ENCODE data around the gene BAIAP2L2. TPM values are rescaled to one million over a fixed set of nuclear protein-coding genes. Genes with fewer than 3 reads are reported as not detected.

Gene BAIAP2L2
- total and polyA plus RNA-seq, 2 experiments from 2014 or later = 3.9 to 5.6 TPM

GRCh38 chr22:38070250-38070921 lies 40.1 kb downstream of the BAIAP2L2 start:
- H3K27ac Mint-ChIP-seq = no peak overlapping the region
- no peaks in the 10 kb centered on the region for H3K9me3 Mint-ChIP-seq
- H3K36me3 Mint-ChIP-seq (ENCODE audit: low read depth) = peaks cover 41% of the 10 kb centered on the region
- ATAC-seq (no peak), DNase-seq (ENCODE audit: low spot score) (no peak)
- Histone ChIP-seq H3K4me3 (no peak overlapping the region), H3K4me2 (no peak overlapping the region), H3K9me2 (ENCODE audit: insufficient read depth) (no peaks in the 10 kb centered on the region), H3F3A (replicated peaks; ENCODE audit: low read depth) (no peaks in the 10 kb centered on the region), H3K27ac (ENCODE audit: low read depth) (no peak overlapping the region), H4K20me1 (replicated peaks; ENCODE audit: insufficient read depth) (no peaks in the 10 kb centered on the region; the same call in 1 of the 2 replicates), H2AFZ (no peak overlapping the region), H3K36me3 (ENCODE audit: insufficient read depth) (no peaks in the 10 kb centered on the region), H3K4me1 (ENCODE audit: insufficient read depth) (0 out of 2 replicates have a peak, but pooled peaks cover 3% of the 10 kb centered on the region), H3K79me2 (replicated peaks; ENCODE audit: insufficient read depth) (no peaks in the 10 kb centered on the region), H3K27me3 (ENCODE audit: insufficient read depth) (no peaks in the 10 kb centered on the region)
- H3K4me3 Mint-ChIP-seq = no peak overlapping the region
- H3K27me3 Mint-ChIP-seq (ENCODE audit: insufficient read depth, low read depth, poor library complexity) = peaks cover 10% of the 10 kb centered on the region
- TF ChIP-seq CREB1 (CRISPR knock-in tag; IDR thresholded peaks at IDR 0.05; ENCODE audit: low read depth) = no peak
- no peak for TF ChIP-seq NANOG (IDR thresholded peaks at IDR 0.05; ENCODE audit: borderline replicate concordance)
- TF ChIP-seq ZNF114 (CRISPR knock-in tag; IDR thresholded peaks at IDR 0.05) = no peak
- TF ChIP-seq EZH2 (IDR thresholded peaks at IDR 0.05; ENCODE audit: low read depth, unreplicated experiment) = no peak
- no peak for TF ChIP-seq JUNB (IDR thresholded peaks at IDR 0.05; ENCODE audit: unreplicated experiment)
- no peak for TF ChIP-seq ETS1 (IDR thresholded peaks at IDR 0.05)
- TF ChIP-seq, protein P1, sequence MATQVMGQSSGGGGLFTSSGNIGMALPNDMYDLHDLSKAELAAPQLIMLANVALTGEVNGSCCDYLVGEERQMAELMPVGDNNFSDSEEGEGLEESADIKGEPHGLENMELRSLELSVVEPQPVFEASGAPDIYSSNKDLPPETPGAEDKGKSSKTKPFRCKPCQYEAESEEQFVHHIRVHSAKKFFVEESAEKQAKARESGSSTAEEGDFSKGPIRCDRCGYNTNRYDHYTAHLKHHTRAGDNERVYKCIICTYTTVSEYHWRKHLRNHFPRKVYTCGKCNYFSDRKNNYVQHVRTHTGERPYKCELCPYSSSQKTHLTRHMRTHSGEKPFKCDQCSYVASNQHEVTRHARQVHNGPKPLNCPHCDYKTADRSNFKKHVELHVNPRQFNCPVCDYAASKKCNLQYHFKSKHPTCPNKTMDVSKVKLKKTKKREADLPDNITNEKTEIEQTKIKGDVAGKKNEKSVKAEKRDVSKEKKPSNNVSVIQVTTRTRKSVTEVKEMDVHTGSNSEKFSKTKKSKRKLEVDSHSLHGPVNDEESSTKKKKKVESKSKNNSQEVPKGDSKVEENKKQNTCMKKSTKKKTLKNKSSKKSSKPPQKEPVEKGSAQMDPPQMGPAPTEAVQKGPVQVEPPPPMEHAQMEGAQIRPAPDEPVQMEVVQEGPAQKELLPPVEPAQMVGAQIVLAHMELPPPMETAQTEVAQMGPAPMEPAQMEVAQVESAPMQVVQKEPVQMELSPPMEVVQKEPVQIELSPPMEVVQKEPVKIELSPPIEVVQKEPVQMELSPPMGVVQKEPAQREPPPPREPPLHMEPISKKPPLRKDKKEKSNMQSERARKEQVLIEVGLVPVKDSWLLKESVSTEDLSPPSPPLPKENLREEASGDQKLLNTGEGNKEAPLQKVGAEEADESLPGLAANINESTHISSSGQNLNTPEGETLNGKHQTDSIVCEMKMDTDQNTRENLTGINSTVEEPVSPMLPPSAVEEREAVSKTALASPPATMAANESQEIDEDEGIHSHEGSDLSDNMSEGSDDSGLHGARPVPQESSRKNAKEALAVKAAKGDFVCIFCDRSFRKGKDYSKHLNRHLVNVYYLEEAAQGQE (IDR thresholded peaks at IDR 0.05; ENCODE audit: unreplicated experiment) = no peak
- TF ChIP-seq, protein P2, sequence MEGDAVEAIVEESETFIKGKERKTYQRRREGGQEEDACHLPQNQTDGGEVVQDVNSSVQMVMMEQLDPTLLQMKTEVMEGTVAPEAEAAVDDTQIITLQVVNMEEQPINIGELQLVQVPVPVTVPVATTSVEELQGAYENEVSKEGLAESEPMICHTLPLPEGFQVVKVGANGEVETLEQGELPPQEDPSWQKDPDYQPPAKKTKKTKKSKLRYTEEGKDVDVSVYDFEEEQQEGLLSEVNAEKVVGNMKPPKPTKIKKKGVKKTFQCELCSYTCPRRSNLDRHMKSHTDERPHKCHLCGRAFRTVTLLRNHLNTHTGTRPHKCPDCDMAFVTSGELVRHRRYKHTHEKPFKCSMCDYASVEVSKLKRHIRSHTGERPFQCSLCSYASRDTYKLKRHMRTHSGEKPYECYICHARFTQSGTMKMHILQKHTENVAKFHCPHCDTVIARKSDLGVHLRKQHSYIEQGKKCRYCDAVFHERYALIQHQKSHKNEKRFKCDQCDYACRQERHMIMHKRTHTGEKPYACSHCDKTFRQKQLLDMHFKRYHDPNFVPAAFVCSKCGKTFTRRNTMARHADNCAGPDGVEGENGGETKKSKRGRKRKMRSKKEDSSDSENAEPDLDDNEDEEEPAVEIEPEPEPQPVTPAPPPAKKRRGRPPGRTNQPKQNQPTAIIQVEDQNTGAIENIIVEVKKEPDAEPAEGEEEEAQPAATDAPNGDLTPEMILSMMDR (conservative IDR thresholded peaks at IDR 0.05; ENCODE audit: low read depth in 2 of 2) = no peak
- no peak for TF ChIP-seq STAT1 (IDR thresholded peaks at IDR 0.05; ENCODE audit: unreplicated experiment)
- no peak for TF ChIP-seq ZNF462 (CRISPR knock-in tag; IDR thresholded peaks at IDR 0.05)
- H3K4me1 Mint-ChIP-seq = peaks cover 2% of the 10 kb centered on the region; the same call in 2 of the 3 replicates
